GM18526 (cell line): ENCODE data around the gene BMP8A.

Experiments used
- POLR2A ChIP-seq: IDR thresholded peaks from 3 replicates; pipeline ENCODE4 v1.6.1; 2011; ENCODE audit not compliant: insufficient read length; ENCODE audit errors: extremely low read depth

Gene BMP8A

GRCh38 chr1:39570477-39571177 lies 79.2 kb downstream of the BMP8A start:
- no peak for TF ChIP-seq POLR2A

- no peak for TF ChIP-seq POLR2A
Observed at GRCh38 chr1:39571178-39571483, 79.7 kb downstream of the BMP8A start.

- no peak for TF ChIP-seq POLR2A
Observed at GRCh38 chr1:39572379-39573096, 81.1 kb downstream of the BMP8A start.

GRCh38 chr1:39573097-39573465 lies 81.6 kb downstream of the BMP8A start:
- no peak for TF ChIP-seq POLR2A

GRCh38 chr1:39573736-39574624 lies 82.5 kb downstream of the BMP8A start:
- no peak for TF ChIP-seq POLR2A

GRCh38 chr1:39574646-39575045 lies 83.2 kb downstream of the BMP8A start:
- no peak for TF ChIP-seq POLR2A
